GM12873 (cell line): Measurements from ENCODE around the gene AKR1B1.

Experiments used
- CTCF ChIP-seq: IDR thresholded peaks from 2 replicates; pipeline ENCODE4 v1.5.1; 2012; ENCODE audit warnings: low read depth, mild to moderate bottlenecking, moderate library complexity, low read length, control low read depth; ENCODE audit not compliant: insufficient read depth; ENCODE audit errors: missing control alignments

Gene AKR1B1

GRCh38 chr7:134452419-134452838 is 6.5 kb downstream of the AKR1B1 start:
- no peak for TF ChIP-seq CTCF

- TF ChIP-seq CTCF: no peak
Measured at GRCh38 chr7:134451656-134452055, 7.2 kb downstream of the AKR1B1 start.

GRCh38 chr7:134450294-134451000 is 8.5 kb downstream of the AKR1B1 start:
- TF ChIP-seq CTCF: no peak

GRCh38 chr7:134449680-134450079 is 9.2 kb downstream of the AKR1B1 start:
- TF ChIP-seq CTCF: no peak

- TF ChIP-seq CTCF: no peak
Measured at GRCh38 chr7:134448356-134449229, 10.3 kb downstream of the AKR1B1 start.

- no peak for TF ChIP-seq CTCF
Measured at GRCh38 chr7:134447383-134447782, 11.5 kb downstream of the AKR1B1 start.

GRCh38 chr7:134446923-134447322 is 12.0 kb downstream of the AKR1B1 start:
- no peak for TF ChIP-seq CTCF
